Left ventricle myocardium inferior (tissue), 1 donor: ENCODE results near the gene PIGB. TPM values are rescaled to one million over a fixed set of nuclear protein-coding genes. Genes with fewer than 3 reads are reported as not detected.

Source experiments
- DNase-seq: peaks from one replicate; pipeline ENCODE4 v3.0.0-alpha.2; 2020
- H3K27ac ChIP-seq: fragments of 200-600 bp; replicated peaks from 2 replicates; pipeline ENCODE4 v1.8.0; 2021
- H3K27me3 ChIP-seq: fragments of 200-600 bp; 2 replicates; pipeline ENCODE4 v1.8.0; 2021; ENCODE audit warnings: low read depth
- H3K36me3 ChIP-seq: fragments of 200-600 bp; 2 replicates; pipeline ENCODE4 v1.8.0; 2021
- H3K4me1 ChIP-seq: fragments of 200-600 bp; 2 replicates; pipeline ENCODE4 v1.8.0; 2021
- H3K4me3 ChIP-seq: fragments of 200-600 bp; 2 replicates; pipeline ENCODE4 v1.8.0; 2021; ENCODE audit warnings: mild to moderate bottlenecking, moderate library complexity
- H3K9me3 ChIP-seq: fragments of 200-600 bp; replicated peaks from 2 replicates; pipeline ENCODE4 v1.8.0; 2021
- intact Hi-C: fragments of 100-400 bp; cut with micrococcal nuclease; formaldehyde crosslinking; loops from one replicate; pipeline ENCODE4 v1.11.0; 2022
- total RNA-seq: library from RNA; stranded (reverse); fragmentation: NEBNext Ultra II Directional; extraction: Animal tissue kit (Norgen Biotek cat#: 25700); gene quantifications from one replicate; pipeline ENCODE4 v1.2.1, GENCODE V29; 2021
- TF ChIP-seq, protein P1 (sequence below): fragments of 200-600 bp; IDR thresholded peaks from 2 replicates; pipeline ENCODE4 v1.8.0; 2021; ENCODE audit warnings: antibody characterized with exemption, mild to moderate bottlenecking, borderline replicate concordance
- donor health status: DM: no; HTN: yes; CAD: no; lungs with severe emphysema.

PIGB gene
- total RNA-seq, 1 donor from 2014 or later = 2.8 TPM

- TF ChIP-seq, protein P1, sequence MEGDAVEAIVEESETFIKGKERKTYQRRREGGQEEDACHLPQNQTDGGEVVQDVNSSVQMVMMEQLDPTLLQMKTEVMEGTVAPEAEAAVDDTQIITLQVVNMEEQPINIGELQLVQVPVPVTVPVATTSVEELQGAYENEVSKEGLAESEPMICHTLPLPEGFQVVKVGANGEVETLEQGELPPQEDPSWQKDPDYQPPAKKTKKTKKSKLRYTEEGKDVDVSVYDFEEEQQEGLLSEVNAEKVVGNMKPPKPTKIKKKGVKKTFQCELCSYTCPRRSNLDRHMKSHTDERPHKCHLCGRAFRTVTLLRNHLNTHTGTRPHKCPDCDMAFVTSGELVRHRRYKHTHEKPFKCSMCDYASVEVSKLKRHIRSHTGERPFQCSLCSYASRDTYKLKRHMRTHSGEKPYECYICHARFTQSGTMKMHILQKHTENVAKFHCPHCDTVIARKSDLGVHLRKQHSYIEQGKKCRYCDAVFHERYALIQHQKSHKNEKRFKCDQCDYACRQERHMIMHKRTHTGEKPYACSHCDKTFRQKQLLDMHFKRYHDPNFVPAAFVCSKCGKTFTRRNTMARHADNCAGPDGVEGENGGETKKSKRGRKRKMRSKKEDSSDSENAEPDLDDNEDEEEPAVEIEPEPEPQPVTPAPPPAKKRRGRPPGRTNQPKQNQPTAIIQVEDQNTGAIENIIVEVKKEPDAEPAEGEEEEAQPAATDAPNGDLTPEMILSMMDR = no peak
- intact Hi-C loops = no loop called here
- H3K9me3 ChIP-seq = no peaks in the 10 kb centered on the region
- peaks cover 36% of the 10 kb centered on the region for H3K36me3 ChIP-seq
- no peak overlapping the region for H3K27ac ChIP-seq
- no peaks in the 10 kb centered on the region for H3K27me3 ChIP-seq
- no peak overlapping the region for H3K4me3 ChIP-seq
- no peaks in the 10 kb centered on the region for H3K4me1 ChIP-seq
- no peak for DNase-seq
These were observed 38.1 kb downstream of the PIGB start for GRCh38 chr15:55356985-55357585.

- Histone ChIP-seq H3K4me1 (no peaks in the 10 kb centered on the region), H3K27ac (no peak overlapping the region), H3K27me3 (no peaks in the 10 kb centered on the region), H3K4me3 (no peak overlapping the region), H3K9me3 (no peaks in the 10 kb centered on the region), H3K36me3 (peaks cover 42% of the 10 kb centered on the region)
- TF ChIP-seq, protein P1 = no peak
- no peak for DNase-seq
- intact Hi-C loops = no loop called here
These were observed 38.8 kb downstream of the PIGB start for GRCh38 chr15:55357774-55358173.

- DNase-seq = no peak
- H3K27me3 ChIP-seq = no peaks in the 10 kb centered on the region
- H3K27ac ChIP-seq = no peak overlapping the region
- H3K4me1 ChIP-seq = no peaks in the 10 kb centered on the region
- peaks cover 49% of the 10 kb centered on the region for H3K36me3 ChIP-seq
- no peaks in the 10 kb centered on the region for H3K9me3 ChIP-seq
- intact Hi-C loops = no loop called here
- TF ChIP-seq, protein P1 = no peak
- no peak overlapping the region for H3K4me3 ChIP-seq
These were observed 39.4 kb downstream of the PIGB start for GRCh38 chr15:55358471-55358870.

DNA sequence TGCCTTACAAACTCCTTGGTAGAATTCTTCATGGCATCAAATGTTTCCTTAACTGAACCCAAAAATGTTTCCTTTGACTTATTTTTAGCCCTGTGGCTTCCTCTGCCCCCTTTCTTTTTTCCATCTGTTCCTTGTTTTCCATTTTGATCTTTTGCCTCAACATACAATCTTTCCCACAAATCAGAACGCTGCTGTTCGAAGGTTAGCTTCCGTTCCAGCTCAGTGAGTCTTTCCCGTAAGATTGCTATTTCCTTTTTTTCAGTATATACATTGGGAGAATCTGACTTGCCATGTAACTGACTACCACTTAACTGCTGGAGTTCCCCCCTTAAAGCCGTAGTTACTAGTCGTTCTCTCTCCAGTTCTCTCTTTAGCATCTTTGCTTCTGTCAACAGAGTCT is 41.2 kb downstream of the PIGB start:
- intact Hi-C loops = no loop called here
- peaks cover 64% of the 10 kb centered on the region for H3K36me3 ChIP-seq
- TF ChIP-seq, protein P1 = no peak
- no peaks in the 10 kb centered on the region for H3K4me1 ChIP-seq
- H3K27ac ChIP-seq = no peak overlapping the region
- DNase-seq = no peak
- H3K27me3 ChIP-seq = no peaks in the 10 kb centered on the region
- H3K4me3 ChIP-seq = no peak overlapping the region
- H3K9me3 ChIP-seq = no peaks in the 10 kb centered on the region

GRCh38 chr15:55361048-55361447 is 42.0 kb downstream of the PIGB start:
- TF ChIP-seq, protein P1 = no peak
- Histone ChIP-seq H3K27me3 (no peaks in the 10 kb centered on the region), H3K9me3 (no peaks in the 10 kb centered on the region), H3K27ac (no peak overlapping the region), H3K36me3 (peaks cover 59% of the 10 kb centered on the region), H3K4me1 (no peaks in the 10 kb centered on the region), H3K4me3 (no peak overlapping the region)
- intact Hi-C loops = no loop called here
- DNase-seq = no peak
